Parathyroid adenoma (tissue), 2 donors: ENCODE measurements around the gene FAM117A.

Experiments
- H2AFZ ChIP-seq: fragments of 300-600 bp; sonication (generic); one replicate; pipeline ENCODE4 v1.7.0; 2017; ENCODE audit warnings: antibody characterized with exemption, mild to moderate bottlenecking
- H3K27ac ChIP-seq: fragments of 300-600 bp; sonication (generic); one replicate; pipeline ENCODE4 v1.7.0; 2017
- H3K27me3 ChIP-seq: fragments of 300-600 bp; sonication (generic); one replicate; pipeline ENCODE4 v1.7.0; 2017; ENCODE audit warnings: low read length; ENCODE audit not compliant: control insufficient read depth, insufficient read depth
- H3K36me3 ChIP-seq: fragments of 300-600 bp; sonication (generic); one replicate; pipeline ENCODE4 v1.7.0; 2017; ENCODE audit warnings: low read length; ENCODE audit not compliant: control insufficient read depth, insufficient read depth
- H3K4me1 ChIP-seq: fragments of 300-600 bp; sonication (generic); one replicate; pipeline ENCODE4 v1.7.0; 2017; ENCODE audit warnings: control low read depth
- H3K4me2 ChIP-seq: fragments of 300-600 bp; sonication (generic); one replicate; pipeline ENCODE4 v1.7.0; 2017; ENCODE audit warnings: low read length
- H3K4me3 ChIP-seq: fragments of 300-600 bp; sonication (generic); one replicate; pipeline ENCODE4 v1.7.0; 2017; ENCODE audit warnings: low read depth, low read length
- H3K79me2 ChIP-seq: fragments of 300-600 bp; sonication (generic); one replicate; pipeline ENCODE4 v1.7.0; 2017; ENCODE audit warnings: control low read depth
- H3K9ac ChIP-seq: fragments of 300-600 bp; sonication (generic); one replicate; pipeline ENCODE4 v1.7.0; 2017; ENCODE audit warnings: mild to moderate bottlenecking
- H3K9me3 ChIP-seq: fragments of 300-600 bp; sonication (generic); one replicate; pipeline ENCODE4 v1.7.0; 2017; ENCODE audit warnings: low read length; ENCODE audit not compliant: control insufficient read depth
- TF ChIP-seq, protein P1 (sequence below): fragments of 300-600 bp; sonication (generic); IDR thresholded peaks from one replicate; pipeline ENCODE4 v1.7.0; 2017; ENCODE audit warnings: antibody characterized with exemption, mild to moderate bottlenecking
- donor health status: primary hyperparathyroidism.

FAM117A gene

DNA sequence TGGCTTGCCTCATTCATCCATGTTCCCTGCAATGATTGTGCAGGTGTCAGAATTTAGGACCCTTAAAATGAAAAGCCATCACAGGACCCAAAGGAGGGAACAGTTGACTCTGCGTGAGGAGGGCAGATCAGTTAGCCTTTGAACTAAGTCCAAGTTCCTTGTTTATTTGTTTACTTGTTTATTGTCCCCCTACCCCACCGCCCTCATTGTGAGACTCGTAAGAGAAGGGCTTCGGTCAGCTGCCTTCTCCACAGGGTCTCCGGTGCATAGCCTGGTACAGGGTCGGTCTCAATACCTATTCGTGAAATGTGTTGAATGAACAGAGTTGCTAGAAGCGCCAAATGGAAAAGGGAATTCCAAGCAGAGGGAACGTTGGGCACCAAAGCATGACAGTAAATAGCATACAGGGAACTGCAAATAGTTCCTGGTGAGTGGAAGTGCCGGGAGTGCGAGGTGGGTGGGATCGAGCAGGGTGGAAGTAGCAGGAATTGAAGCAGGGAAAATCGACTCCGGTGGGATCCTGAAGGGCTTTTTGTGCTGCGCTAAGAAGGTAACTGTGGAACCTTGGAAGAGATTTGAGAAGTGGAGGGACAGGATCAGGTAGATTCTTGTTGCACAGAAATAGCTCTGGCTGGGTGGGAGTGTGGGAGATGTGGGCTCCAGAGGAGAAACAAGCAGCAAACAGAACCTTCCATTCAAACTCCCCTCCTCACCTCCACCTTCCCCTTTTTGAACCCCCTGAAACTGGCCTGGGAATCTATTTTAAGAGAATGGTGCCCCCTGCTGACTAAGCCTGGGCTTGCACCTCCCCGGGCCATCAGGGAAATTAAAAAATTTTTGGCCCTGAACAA is 68.9 kb downstream of the FAM117A start:
- H3K4me1 ChIP-seq = peaks cover 3% of the 10 kb centered on the region
- no peak overlapping the region for H3K4me3 ChIP-seq
- H2AFZ ChIP-seq = no peak overlapping the region
- TF ChIP-seq, protein P1, sequence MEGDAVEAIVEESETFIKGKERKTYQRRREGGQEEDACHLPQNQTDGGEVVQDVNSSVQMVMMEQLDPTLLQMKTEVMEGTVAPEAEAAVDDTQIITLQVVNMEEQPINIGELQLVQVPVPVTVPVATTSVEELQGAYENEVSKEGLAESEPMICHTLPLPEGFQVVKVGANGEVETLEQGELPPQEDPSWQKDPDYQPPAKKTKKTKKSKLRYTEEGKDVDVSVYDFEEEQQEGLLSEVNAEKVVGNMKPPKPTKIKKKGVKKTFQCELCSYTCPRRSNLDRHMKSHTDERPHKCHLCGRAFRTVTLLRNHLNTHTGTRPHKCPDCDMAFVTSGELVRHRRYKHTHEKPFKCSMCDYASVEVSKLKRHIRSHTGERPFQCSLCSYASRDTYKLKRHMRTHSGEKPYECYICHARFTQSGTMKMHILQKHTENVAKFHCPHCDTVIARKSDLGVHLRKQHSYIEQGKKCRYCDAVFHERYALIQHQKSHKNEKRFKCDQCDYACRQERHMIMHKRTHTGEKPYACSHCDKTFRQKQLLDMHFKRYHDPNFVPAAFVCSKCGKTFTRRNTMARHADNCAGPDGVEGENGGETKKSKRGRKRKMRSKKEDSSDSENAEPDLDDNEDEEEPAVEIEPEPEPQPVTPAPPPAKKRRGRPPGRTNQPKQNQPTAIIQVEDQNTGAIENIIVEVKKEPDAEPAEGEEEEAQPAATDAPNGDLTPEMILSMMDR = peak; percentile 93
- H3K36me3 ChIP-seq = no peaks in the 10 kb centered on the region
- H3K27me3 ChIP-seq = no peaks in the 10 kb centered on the region
- no peak overlapping the region for H3K27ac ChIP-seq
- H3K4me2 ChIP-seq = peak overlapping the region; percentile 42
- H3K9ac ChIP-seq = no peak overlapping the region
- no peaks in the 10 kb centered on the region for H3K79me2 ChIP-seq
- H3K9me3 ChIP-seq = no peaks in the 10 kb centered on the region

DNA sequence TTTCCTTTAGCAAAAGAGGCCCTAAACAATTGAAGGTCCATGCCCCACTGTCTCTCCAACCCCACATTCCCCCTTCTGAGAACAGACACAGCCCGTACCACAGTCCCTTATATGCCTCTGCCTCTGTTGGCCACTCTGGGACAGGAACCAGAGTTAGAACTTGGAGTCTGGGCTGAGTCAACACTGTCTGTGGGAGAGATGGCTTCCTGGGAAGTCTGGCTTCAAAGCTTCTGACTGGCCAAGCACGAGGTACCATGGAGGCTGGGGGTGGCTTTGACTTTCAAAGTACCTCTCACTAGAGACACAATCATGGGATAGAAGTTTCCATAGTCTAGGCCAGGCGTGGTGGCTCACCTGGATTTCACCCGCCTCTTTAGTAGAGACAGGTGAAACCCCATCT is 71.2 kb downstream of the FAM117A start:
- Histone ChIP-seq H3K27me3 (no peaks in the 10 kb centered on the region), H3K79me2 (no peaks in the 10 kb centered on the region), H3K4me3 (no peak overlapping the region), H2AFZ (no peak overlapping the region), H3K9me3 (no peaks in the 10 kb centered on the region), H3K36me3 (no peaks in the 10 kb centered on the region), H3K4me2 (no peak overlapping the region), H3K27ac (no peak overlapping the region), H3K4me1 (peaks cover 3% of the 10 kb centered on the region), H3K9ac (no peak overlapping the region)
- TF ChIP-seq, protein P1 = no peak

DNA sequence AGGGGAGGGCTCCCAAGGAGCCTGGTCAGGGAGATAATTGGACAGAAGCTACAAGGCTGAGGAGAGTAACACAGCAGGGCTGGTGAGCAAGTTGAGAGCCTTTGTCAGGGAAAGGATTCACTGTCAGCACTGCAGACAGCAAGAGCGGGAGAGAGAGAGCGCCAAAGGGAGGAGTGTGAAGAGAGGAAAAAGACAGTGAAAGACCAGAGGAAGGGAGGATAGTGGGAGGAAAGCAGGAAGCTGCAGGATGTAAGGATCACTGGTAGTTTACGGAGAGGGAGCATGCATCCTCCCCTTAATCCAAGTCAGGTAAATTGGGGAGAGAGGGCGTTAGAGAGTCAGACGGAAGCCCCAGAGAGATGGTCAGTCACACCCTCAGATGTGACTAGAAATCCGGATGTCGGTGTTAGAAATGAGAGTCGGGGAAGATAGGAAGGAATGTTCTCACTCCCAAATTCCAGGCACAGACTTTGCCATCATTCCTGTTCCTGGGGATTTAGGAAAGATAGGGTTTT is 72.2 kb downstream of the FAM117A start:
- Histone ChIP-seq H3K4me1 (peaks cover 3% of the 10 kb centered on the region), H3K9ac (no peak overlapping the region), H3K79me2 (no peaks in the 10 kb centered on the region), H3K9me3 (no peaks in the 10 kb centered on the region), H2AFZ (no peak overlapping the region), H3K27ac (no peak overlapping the region), H3K36me3 (no peaks in the 10 kb centered on the region), H3K4me2 (no peak overlapping the region), H3K27me3 (no peaks in the 10 kb centered on the region), H3K4me3 (no peak overlapping the region)
- TF ChIP-seq, protein P1 = no peak

DNA sequence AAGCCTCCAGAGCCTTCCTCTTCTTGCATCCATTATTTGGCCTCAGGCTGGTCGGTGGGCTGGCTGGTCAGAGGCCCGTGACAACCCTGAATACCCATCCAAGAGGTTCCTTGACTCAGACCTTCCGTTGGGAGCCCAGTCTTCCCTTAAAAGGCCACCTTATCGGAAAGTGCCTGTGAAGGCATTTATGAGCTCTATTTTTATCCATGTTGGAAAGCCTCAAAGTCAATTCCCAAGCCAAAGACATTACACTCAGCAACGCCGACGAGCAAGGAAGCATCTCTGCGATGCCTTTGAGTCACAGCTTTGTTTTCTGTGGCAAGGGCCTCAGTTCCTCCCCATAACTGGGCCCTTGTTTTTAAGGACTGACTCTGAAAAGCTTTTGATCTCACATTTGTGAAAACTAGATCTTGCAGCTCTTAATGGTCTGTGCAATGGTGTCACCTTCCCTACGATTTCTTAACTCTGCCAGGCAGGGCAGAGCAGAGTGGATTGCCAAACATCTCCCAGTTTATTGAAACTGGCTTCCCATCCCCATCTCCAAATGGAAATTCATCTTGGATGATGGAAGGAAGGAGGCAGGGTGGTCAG is 72.8 kb downstream of the FAM117A start:
- H3K27me3 ChIP-seq = no peaks in the 10 kb centered on the region
- H3K36me3 ChIP-seq = no peaks in the 10 kb centered on the region
- no peak overlapping the region for H3K4me2 ChIP-seq
- no peak overlapping the region for H2AFZ ChIP-seq
- H3K9ac ChIP-seq = no peak overlapping the region
- TF ChIP-seq, protein P1 = no peak
- no peaks in the 10 kb centered on the region for H3K79me2 ChIP-seq
- no peak overlapping the region for H3K4me3 ChIP-seq
- no peaks in the 10 kb centered on the region for H3K9me3 ChIP-seq
- H3K27ac ChIP-seq = no peak overlapping the region
- H3K4me1 ChIP-seq = peaks cover 3% of the 10 kb centered on the region
